Lower leg skin (tissue), 3 donors: Measurements from ENCODE around the gene KANTR.

Experiments
- POLR2A ChIP-seq, 2 donors: fragments of 450-650 bp; IDR thresholded peaks; one replicate each; pipeline ENCODE4 v1.6.1; 2016 to 2017; ENCODE audit warnings: antibody characterized with exemption in 2 of 2, mild to moderate bottlenecking in 1 of 2, moderate library complexity in 1 of 2
- TF ChIP-seq, protein P1 (sequence below), 3 donors: fragments of 450-650 bp; IDR thresholded peaks; one replicate each; pipeline ENCODE4 v1.5.1; 2016; ENCODE audit warnings: antibody characterized with exemption in 3 of 3, mild to moderate bottlenecking in 3 of 3, moderate library complexity in 2 of 3

DNA sequence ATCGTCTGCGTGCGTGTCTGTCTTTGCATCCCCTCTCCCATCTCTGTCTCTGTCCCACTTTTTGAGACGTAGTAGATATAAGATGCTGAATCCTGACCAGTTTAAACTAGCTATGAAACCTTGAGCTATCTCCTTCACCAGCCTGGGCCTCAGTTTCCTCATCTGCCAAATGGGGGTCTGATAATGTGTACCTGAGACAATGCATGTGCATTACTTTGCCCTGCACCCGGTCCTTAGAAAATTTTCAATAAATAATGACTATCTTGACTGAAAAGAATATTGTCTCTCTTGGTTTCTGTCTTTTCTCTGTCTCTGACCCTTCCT lies 602 bp downstream of the KANTR start:
- TF ChIP-seq, protein P1, sequence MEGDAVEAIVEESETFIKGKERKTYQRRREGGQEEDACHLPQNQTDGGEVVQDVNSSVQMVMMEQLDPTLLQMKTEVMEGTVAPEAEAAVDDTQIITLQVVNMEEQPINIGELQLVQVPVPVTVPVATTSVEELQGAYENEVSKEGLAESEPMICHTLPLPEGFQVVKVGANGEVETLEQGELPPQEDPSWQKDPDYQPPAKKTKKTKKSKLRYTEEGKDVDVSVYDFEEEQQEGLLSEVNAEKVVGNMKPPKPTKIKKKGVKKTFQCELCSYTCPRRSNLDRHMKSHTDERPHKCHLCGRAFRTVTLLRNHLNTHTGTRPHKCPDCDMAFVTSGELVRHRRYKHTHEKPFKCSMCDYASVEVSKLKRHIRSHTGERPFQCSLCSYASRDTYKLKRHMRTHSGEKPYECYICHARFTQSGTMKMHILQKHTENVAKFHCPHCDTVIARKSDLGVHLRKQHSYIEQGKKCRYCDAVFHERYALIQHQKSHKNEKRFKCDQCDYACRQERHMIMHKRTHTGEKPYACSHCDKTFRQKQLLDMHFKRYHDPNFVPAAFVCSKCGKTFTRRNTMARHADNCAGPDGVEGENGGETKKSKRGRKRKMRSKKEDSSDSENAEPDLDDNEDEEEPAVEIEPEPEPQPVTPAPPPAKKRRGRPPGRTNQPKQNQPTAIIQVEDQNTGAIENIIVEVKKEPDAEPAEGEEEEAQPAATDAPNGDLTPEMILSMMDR (IDR thresholded peaks at IDR 0.05), result no peak
- TF ChIP-seq POLR2A (IDR thresholded peaks at IDR 0.05), result no peak
